Cardiac septum (tissue), 1 donor: ENCODE measurements around the gene GAL3ST3. TPM values are rescaled to one million over a fixed set of nuclear protein-coding genes. Genes with fewer than 3 reads are reported as not detected.

ENCODE experiments used
- DNase-seq: peaks from one replicate; pipeline ENCODE4 v3.0.0-alpha.2; 2020; ENCODE audit warnings: low spot score
- intact Hi-C: fragments of 100-400 bp; cut with DNase I; formaldehyde crosslinking; loops from one replicate; pipeline ENCODE4 v1.14.0; 2022
- total RNA-seq: library from RNA; stranded (reverse); fragmentation: NEBNext Ultra II Directional; extraction: Animal tissue kit (Norgen Biotek cat#: 25700); gene quantifications from one replicate; pipeline ENCODE4 v1.2.1, GENCODE V29; 2021
- donor health status: DM: no; HTN: no; CAD: no.

Gene GAL3ST3
- total RNA-seq, 1 donor from 2014 or later: 3.1 TPM

- intact Hi-C loops: no loop called here
- no peak for DNase-seq
Observed at GRCh38 chr11:66071381-66071801, 22.4 kb upstream of the GAL3ST3 start.

- DNase-seq: peak; percentile 83
- intact Hi-C loops: no loop called here
Observed at GRCh38 chr11:66070604-66071380, 21.8 kb upstream of the GAL3ST3 start.

GRCh38 chr11:66069715-66070603 is 21.0 kb upstream of the GAL3ST3 start, which contains the start of gene PACS1:
Gene PACS1 (plus strand): TSS chr11:66070272. CDS start chr11:66070487, 215 bp downstream.
- DNase-seq: peak; percentile 93
- intact Hi-C loops: no loop called here

GRCh38 chr11:66068923-66069714 is 20.2 kb upstream of the GAL3ST3 start:
- intact Hi-C loops: no loop called here

GRCh38 chr11:66068154-66068821 is 19.3 kb upstream of the GAL3ST3 start:
- intact Hi-C loops: no loop called here
- peak; percentile 85 for DNase-seq

More at GRCh38 chr11:66068923-66069714, 20.2 kb upstream of the GAL3ST3 start:
- DNase-seq: peak; percentile 85

- intact Hi-C loops: no loop called here
- no peak for DNase-seq
Observed at GRCh38 chr11:66067640-66068039, 18.7 kb upstream of the GAL3ST3 start.

GRCh38 chr11:66066751-66067150 is 17.8 kb upstream of the GAL3ST3 start:
- no peak for DNase-seq
- intact Hi-C loops: no loop called here

GRCh38 chr11:66064571-66064970 is 15.6 kb upstream of the GAL3ST3 start:
- no peak for DNase-seq
- intact Hi-C loops: no loop called here

- DNase-seq: no peak
- intact Hi-C loops: no loop called here
Observed at GRCh38 chr11:66063900-66064299, 14.9 kb upstream of the GAL3ST3 start.

GRCh38 chr11:66062408-66062807 is 13.4 kb upstream of the GAL3ST3 start:
- no peak for DNase-seq
- intact Hi-C loops: no loop called here

- intact Hi-C loops: no loop called here
- DNase-seq: no peak
Observed at GRCh38 chr11:66061268-66061667, 12.3 kb upstream of the GAL3ST3 start.

GRCh38 chr11:66059966-66060680 is 11.2 kb upstream of the GAL3ST3 start:
- DNase-seq: no peak
- intact Hi-C loops: no loop called here

- intact Hi-C loops: no loop called here
- DNase-seq: no peak
Observed at GRCh38 chr11:66056501-66056900, 7.5 kb upstream of the GAL3ST3 start.

- intact Hi-C loops: no loop called here
- no peak for DNase-seq
Observed at GRCh38 chr11:66055021-66055420, 6.1 kb upstream of the GAL3ST3 start.

- DNase-seq: no peak
- intact Hi-C loops: loop anchor here (1.0 kb wide), 1 partner anchor 91 kb away; the partner anchor contains the start of gene SART1
Observed at GRCh38 chr11:66052664-66052982, 3.7 kb upstream of the GAL3ST3 start.

GRCh38 chr11:66051766-66052663 is 3.1 kb upstream of the GAL3ST3 start, which contains the start of gene SF3B2:
Gene SF3B2 (plus strand): TSS chr11:66052364. CDS start chr11:66052385, 21 bp downstream.
- peak; percentile 99 for DNase-seq
- intact Hi-C loops: loop anchor here (1.0 kb wide), 1 partner anchor 91 kb away; the partner anchor contains the start of gene SART1

GRCh38 chr11:66051371-66051765 is 2.4 kb upstream of the GAL3ST3 start:
- intact Hi-C loops: no loop called here

More at GRCh38 chr11:66051371-66051765, 2.4 kb upstream of the GAL3ST3 start:
- DNase-seq: no peak
